OCI-M1 (cell line): ENCODE data around the gene B9D2.
"Not testable (repeated sequence)": the region's sequence is repeated elsewhere in the genome, so short reads cannot be mapped to it uniquely, and the experiment has no call there.

Experiments used
- DNase-seq: peaks from one replicate; lab custom pipeline; 2025; lab: John Stamatoyannopoulos, UW

B9D2 gene

GRCh38 chr19:41391618-41392017 is 27.7 kb upstream of the B9D2 start:
- DNase-seq, result no peak

DNA sequence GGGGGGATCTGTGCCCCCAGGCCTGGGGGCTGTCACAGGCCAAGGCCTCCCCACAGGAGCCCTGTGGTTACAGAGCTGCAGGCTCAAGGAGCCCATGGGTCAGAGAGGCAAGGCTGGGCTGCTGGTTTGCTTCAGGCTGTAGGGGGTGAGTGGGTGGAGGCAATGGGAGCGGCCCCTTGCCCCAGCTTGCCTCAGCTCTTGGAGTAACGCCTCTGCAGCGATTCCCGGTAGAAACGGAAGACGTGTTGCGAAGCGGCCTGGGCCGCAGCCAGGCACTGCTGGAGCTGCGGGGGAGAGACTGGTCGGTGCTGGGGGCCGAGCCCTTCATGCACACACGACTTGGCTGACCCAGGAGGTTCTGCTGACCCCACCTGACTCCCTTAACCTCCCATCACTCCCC is 22.5 kb upstream of the B9D2 start:
- no peak for DNase-seq

DNA sequence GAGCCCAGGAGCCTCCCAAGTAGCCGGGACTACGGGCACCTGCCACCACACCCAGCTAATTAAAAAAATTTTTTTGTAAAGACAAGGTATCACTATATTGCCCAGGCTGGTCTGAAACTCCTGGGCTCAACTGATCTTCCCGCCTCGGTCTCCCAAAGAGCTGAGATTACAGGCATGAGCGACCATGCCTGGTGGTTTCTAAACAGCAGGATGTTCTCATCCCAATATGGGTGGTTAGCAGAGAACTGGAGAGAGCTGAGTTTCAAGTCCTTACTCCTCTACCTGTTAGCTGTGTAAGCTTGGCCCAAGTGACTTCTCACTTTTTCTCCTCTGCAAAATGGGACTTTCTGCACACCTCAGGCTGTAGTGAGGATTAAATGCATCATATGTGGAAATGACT is 20.4 kb upstream of the B9D2 start:
- DNase-seq, result no peak

- not testable (repeated sequence) for DNase-seq
Measured at GRCh38 chr19:41381536-41381935, 17.6 kb upstream of the B9D2 start.

DNA sequence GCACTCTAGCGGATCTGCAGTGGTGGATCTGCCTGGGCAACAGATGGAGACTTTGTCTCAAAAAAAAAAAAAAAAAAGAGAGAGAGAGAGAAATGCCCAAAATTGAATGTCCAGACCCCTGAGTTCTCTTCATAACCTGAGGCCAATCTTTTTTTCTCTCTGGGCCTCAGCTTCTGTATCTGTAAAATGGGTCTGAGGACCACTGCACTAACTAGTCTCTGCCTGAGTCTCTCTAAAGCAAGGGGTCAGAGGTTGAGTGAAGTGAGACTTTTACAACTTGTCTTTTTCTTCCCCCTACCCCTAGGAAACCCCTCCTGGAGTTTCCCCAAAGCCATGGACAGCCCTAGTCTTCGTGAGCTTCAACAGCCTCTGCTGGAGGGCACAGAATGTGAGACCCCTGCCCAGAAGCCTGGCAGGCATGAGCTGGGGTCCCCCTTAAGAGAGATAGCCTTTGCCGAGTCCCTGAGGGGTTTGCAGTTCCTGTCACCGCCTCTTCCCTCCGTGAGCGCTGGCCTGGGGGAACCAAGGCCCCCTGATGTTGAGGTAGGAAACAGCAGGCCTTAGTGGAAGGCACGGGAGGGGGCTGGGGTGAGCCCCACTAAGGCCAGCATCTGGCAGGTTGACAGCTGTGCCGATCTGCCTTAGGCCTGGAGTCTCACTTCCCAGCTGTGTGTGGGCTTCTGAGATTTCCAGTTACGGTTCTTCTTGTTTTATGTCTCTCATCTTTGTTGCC is 14.2 kb upstream of the B9D2 start:
- DNase-seq, result no peak

DNA sequence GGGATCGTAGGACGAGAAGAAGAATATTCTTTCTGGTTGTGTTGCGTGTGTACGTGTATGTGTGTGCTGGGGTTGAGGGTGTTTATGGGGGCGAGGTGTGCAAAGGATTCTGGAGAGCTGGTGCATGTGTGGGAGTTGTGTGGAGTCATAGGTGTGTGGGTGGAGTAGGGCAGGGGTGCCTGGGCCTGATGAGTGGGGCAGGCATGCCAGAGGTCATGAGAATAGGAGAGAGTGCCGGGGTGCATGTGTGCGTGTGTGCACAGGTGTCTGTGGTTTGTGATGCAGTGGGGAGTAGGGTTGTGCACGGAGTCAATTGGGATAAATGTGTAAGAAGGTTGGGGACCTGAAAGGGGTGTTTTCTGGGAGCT is 13.0 kb upstream of the B9D2 start:
- no peak for DNase-seq

GRCh38 chr19:41376241-41376997 is 12.5 kb upstream of the B9D2 start, which contains the start of gene TMEM91:
TMEM91 (plus strand) TSS chr19:41376533; CDS start chr19:41378310, 1,777 bp downstream.
- DNase-seq, result no peak

DNA sequence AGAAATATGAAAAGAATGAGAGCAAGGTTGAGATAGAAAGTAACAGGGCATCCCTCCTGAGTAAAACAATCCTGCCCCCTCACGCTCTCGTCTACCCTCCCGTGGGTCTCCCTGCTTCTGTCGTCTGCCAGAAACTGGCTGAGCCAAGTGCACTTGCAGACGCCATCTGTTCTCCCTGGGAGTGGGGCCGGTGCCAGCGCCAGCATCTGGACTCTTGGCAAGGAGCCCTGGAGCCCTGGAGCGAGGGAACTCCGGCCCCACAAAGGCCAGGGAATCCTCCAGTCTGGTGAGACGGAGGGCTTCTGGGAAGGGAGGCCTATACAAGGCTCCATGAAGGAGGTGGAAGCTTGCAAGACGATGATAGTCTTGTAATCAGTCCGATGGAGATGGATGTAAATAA is 10.0 kb upstream of the B9D2 start:
- no peak for DNase-seq

GRCh38 chr19:41372501-41372900 is 8.6 kb upstream of the B9D2 start:
- no peak for DNase-seq

DNA sequence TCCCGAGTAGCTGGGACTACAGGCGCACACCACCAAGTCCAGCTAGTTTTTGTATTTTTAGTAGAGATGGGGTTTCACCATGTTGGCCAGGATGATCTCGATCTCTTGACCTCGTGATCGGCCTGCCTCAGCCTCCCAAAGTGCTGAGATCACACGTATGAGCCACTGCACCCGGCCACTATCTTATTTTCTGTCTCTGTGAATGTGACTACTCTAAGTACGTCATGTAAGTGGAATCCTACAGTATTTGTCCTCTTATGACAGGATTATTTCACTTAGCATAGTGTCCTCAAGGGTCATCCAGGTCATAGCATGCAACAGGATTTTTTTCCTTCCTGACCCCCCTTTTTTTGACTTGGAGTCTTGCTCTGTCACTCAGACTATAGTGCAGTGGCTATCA is 7.6 kb upstream of the B9D2 start:
- DNase-seq, result no peak

- DNase-seq, result not testable (repeated sequence)
Measured at GRCh38 chr19:41371119-41371518, 7.2 kb upstream of the B9D2 start.

DNA sequence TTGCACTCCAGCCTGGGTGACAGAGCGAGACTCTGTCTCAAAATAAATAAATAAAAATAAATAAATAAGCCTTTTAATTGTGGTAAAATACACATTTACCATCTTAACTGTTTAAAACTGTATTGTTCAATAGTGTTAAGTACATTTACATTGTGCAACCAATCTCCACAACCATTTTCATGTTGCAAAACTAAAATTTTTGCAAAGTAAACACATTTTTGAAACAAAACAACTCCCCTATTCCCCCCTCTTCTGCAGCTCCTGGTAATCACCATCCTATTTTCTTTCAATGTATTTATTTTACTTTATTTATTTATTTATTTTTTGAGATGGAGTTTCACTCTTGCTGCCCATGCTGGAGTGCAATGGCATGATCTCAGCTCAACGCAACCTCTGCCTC is 5.8 kb upstream of the B9D2 start:
- no peak for DNase-seq

DNA sequence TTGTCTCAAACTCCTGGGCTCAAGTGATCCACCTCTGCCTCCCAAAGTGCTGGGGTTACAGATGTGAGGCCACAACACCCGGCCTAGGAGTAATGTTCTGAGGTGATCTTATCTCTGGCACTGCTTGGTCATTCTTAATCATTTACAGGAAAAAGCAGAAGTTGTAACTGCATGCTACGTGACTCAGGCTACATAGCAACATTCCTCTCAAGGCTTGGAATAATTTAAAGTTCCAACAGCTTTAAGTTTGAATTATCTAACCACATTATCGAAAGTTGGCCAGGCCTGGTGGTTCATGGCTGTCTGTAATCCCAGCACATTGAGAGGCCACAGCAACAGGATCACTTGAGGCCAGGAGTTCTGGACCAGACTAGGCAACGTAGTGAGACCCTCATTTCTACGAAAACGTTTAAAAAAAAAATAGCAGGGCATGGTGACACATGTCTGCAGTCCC is 3.9 kb upstream of the B9D2 start:
- DNase-seq, result peak; percentile 98

DNA sequence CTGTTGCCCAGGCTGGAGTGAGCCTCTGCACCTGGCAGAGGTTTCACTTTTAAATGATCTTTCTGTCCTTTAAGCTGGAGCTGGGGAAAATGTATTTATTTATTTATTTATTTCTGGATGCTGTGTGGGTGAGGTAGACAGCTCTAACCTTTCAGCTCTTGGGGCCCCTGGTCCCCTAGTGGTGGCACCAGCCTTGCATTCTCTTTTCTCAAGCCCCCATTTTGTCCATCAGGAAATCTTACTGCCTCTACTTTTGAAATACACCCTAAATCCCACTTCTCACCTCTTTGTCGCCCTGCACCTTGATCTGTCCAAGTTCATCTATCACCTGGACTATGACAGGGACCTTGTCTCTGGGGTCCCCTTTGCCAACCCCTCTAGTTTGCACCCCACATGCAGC is 2.1 kb upstream of the B9D2 start:
- peak; percentile 55 for DNase-seq

- DNase-seq, result peak; percentile 90
Measured at GRCh38 chr19:41364524-41365391, 809 bp upstream of the B9D2 start.

- DNase-seq, result no peak
Measured at GRCh38 chr19:41363371-41363752, 587 bp downstream of the B9D2 start.

GRCh38 chr19:41362143-41362847 is 1.7 kb downstream of the B9D2 start:
- DNase-seq, result no peak

DNA sequence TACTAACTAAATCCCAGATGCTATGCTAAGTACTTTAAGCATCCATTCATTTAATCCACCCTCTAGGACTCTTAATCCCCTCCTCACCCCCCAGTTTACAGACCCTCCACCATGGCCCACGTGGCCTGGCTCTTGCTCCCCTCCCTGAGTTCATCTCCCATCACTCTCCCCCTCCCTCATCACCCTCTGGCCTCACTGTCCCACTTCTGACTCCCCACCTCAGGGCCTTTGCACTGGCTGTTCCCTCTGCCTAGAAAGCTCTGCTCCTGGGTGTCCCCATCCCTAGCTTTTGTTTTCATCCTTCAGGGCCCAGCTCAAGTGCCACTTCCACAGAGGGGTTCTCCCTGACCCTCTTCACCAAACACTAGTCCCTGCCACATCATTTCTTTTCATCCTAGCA is 4.2 kb downstream of the B9D2 start:
- DNase-seq, result no peak

GRCh38 chr19:41357746-41358145 is 6.2 kb downstream of the B9D2 start:
- DNase-seq, result no peak

DNA sequence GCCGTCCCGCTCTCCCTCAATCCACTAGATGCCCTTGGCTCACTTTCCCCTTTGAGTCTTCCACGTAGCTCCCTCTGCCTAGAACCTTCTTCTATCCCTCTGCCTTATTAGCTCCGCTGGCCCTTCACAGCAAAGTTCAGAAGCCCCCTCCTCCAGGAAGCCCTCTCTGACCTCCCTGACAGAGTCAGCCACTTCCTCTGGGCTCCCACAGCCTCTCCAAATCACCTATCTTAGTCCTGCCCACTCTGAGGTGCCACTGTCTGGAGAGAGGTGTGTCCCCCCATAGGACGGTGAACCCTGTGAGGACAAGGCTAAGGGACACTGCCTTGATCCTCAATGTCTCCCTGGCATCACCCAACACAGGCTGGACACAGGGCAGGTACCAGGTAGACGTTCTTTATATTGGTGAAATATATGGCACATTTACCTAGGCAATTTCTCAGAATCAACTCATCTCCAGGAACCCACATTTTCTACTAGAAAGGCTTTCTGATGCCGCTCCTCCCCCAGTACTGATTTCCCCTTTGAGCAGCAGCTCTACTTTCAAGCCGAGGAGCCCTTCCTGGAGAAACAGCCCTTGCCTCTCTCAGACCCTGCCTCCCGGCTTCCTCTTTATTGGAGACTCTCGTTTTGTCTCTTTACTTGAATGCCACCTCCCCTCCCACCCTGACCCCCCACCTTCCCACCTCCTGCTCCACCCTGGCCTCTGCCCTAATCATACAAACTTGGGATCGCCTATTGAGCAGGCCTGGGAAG is 6.8 kb downstream of the B9D2 start:
- DNase-seq, result no peak

- no peak for DNase-seq
Measured at GRCh38 chr19:41355802-41356201, 8.1 kb downstream of the B9D2 start.
